ENCODE data around the gene PI4K2A.

The PI4K2A gene

GRCh38 chr10:97640174-97640867, at the start of gene PI4K2A:
TSS of gene PI4K2A (plus strand) at chr10:97640671. CDS start at chr10:97640743, 72 bp downstream.
- TF ChIP-seq CTCF (IDR thresholded peaks at IDR 0.05): no peak

- TF ChIP-seq CTCF (IDR thresholded peaks at IDR 0.05): no peak
These were observed 49.5 kb upstream of the PI4K2A start for GRCh38 chr10:97590748-97591495.

GRCh38 chr10:97593421-97593820, 47.0 kb upstream of the PI4K2A start:
- no peak for TF ChIP-seq CTCF (IDR thresholded peaks at IDR 0.05)

GRCh38 chr10:97596101-97597082, 44.1 kb upstream of the PI4K2A start:
- no peak for TF ChIP-seq CTCF (IDR thresholded peaks at IDR 0.05)

- TF ChIP-seq CTCF (IDR thresholded peaks at IDR 0.05): no peak
These were observed 42.7 kb upstream of the PI4K2A start for GRCh38 chr10:97597778-97598177.

GRCh38 chr10:97598407-97599271, 41.8 kb upstream of the PI4K2A start:
- no peak for TF ChIP-seq CTCF (IDR thresholded peaks at IDR 0.05)
